ENCODE measurements around the gene FGFR2.

The FGFR2 gene

DNA sequence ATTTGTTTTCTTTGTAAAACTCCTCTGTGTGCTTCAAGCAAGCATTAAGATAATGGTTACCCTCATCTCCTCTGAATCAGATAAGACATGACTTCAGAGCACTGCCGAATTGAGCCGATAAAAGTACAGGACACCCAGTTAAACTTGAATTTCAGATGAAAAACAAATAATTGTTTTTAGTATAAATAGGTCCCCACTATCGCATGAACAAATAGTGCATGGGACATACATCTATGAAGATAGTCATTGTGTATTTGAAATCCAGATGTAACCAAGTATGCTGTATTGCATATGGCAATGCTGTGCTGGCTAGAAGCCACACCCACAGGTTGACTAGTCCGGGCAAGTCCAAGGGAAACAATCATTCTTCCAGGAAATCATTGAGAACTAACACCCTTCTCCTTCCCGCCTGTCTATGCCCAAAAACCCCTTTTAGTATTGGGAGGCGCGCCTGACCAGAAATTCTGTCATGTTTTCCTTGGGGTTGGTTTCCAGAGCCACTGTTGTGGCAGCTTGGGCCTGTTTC is 12.6 kb upstream of the FGFR2 start:
- DNase-seq (ENCODE audit: low read depth in 3 of 3, low spot score in 1 of 3): no peak

DNA sequence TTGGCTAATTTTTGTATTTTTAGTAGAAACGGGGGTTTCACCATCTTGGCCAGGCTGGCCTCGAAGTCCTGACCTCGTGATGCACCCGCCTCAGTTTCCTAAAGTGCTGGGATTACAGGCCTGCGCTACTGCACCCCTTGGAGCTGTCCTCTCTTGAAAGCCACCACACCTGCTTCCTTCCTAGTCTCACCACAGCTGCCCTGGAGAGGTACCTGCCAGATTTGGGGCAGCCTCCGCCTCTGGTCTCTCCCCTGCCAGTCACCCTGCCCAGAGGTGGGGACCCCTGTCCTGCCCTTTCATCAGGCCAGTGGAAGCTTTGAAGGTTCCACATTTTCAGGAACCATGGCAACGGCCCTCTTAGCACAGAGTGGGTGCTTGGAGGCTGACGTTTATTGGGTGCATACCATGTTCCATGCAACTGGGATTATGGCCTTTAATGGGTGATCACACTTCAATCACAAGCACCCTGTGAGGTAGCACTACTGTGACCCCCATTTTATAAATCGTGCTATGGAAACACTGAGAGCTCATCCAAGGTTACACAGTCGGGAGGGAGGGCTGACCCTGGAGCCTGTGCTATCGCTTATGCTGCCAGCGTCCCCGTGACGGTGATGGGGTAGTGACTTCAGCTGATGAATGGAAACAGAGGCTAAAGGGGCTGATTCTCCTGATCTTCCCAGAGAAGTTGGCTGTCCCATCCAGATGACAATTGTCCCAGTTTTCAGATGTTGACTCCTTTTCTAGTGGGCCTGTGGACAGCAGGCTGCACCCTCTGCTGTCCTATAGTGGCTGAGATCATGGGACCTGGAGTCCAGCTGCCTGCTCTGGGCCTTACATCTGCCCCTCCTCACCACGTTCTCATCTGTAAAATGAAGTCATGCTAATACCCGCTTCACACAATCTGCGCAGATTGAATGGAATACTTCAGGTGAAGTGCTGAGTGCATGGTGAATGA is 11.5 kb upstream of the FGFR2 start:
- DNase-seq (ENCODE audit: low read depth in 3 of 3, low spot score in 1 of 3): no peak

DNA sequence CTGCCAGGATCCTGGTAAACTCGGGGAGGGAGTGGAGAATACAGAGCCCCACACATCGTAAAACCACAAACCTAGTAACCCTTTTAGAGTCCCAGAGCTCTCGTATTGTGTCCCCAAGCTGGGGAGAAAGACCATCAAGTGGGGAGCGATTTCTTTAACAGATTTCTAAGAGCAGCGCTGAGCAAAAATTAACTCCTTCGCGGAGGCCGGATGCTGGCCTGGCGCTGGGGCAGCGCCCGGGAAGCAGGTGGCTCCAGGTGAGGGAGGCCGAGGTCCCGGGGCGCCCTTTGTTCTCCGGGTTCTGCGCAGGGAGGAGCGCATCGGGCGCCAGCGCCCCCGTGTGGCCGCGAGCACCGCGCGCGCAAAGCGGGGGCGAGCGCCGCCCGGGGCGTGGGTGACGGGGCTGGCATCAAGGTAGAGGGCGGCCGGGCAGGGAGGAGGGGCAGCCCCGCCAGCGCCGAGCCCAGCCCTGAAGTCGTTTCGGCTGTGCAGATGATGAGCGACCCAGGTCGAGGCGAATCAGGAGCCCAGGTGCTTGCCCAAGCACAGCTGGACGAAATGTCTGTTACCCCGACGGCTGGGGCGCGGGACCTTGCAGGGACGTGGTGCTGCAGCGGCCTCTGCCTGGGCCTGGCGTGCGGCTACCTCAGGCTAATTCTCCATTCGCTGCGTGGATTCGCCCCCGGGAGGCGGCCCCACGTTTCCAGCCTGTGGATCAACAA is 10.4 kb upstream of the FGFR2 start:
- DNase-seq (ENCODE audit: low read depth in 3 of 3, low spot score in 1 of 3): peak in 1 of 3 donors; percentile 15

DNA sequence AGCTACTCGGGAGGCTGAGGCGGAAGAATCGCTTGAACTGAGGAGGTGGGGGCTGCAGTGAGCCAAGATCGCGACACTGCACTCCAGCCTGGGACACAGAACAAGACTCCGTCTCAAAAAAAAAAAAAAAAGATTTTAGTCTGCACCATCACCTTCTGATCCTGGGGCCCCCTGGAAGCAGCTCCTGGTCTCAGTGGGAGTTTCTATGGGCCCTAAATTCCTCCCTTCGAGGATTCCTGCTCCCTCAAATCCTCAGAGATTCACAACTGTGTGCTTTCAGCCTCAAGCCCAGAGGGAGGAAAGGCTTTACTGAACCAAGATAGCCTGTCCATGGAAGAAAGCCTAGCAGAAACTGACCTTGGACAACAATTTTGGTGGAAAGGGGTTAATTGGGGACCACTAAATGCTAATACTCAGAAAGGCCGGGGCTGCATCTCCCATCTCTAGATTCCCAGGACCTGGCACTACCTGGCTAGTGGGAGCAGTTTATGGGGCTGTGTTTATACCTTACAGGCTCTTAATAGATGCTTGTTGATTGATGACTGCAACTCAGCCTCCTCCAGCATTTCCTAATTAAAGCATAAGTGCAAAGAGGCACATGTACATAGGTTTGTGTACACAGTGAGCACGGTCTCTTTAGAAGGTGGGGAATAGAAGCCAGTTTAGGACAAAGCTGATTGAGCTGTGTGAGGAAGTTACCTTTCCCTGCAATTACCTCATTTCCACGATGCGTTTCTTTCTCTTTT is 9.2 kb upstream of the FGFR2 start:
- DNase-seq (ENCODE audit: low read depth in 3 of 3, low spot score in 1 of 3): no peak

DNA sequence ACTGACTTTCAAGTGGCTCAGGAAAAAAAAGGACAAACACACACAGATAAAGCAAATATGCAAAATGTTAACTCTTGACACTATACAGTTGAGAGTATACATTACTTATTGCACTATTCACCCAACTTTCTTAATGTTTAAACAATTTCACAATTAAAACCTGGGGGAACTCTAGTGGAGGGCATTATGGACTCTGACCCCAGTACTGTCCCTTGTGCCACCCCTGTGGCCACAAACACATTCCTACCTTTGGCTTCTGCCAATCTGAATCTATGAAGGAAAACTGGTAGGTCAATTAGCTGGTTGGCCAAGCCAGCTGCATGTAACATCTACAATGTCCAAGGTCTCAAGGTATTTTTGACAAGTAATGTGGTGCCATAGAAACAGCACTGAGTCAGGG is 7.5 kb upstream of the FGFR2 start:
- no peak for DNase-seq (ENCODE audit: low read depth in 3 of 3, low spot score in 1 of 3)

DNA sequence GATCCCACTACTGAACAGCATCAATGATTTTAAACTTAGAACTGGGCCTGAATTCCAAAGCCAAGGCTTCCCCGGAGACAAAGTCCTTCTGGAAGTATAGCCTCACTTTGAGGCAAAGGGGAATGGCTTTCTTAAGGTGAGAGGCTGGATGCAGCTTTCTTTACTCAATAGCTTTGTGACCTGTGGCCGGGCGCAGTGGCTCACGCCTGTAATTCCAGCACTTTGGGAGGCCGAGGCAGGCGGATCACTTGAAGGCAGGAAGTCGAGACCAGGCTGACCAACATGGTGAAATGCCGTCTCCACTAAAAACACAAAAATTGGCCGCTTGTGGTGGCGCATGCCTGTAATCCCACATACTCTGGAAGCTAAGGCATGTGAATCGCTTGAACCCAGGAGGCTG is 3.2 kb upstream of the FGFR2 start:
- no peak for DNase-seq (ENCODE audit: low read depth in 3 of 3, low spot score in 1 of 3)

DNA sequence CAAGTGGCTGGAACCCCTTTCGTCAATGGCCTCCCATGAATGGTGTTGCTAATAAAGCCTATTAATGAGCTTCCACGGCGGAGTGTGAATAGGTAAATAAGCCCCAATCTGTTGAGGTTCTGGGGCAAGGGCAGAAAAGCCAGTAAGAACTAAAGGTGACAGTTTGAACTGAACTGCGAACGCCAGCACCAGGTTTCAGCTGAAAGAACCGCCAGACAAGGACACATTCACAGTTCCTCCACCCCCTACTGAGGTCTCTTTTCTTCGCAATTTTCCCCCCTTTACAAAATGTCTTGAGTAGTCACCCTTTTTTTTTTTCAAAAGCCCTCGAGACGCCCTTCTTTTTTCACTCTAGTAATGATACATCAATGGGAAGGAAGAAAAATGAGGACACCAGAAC is 2.4 kb upstream of the FGFR2 start:
- no peak for DNase-seq (ENCODE audit: low read depth in 3 of 3, low spot score in 1 of 3)

DNA sequence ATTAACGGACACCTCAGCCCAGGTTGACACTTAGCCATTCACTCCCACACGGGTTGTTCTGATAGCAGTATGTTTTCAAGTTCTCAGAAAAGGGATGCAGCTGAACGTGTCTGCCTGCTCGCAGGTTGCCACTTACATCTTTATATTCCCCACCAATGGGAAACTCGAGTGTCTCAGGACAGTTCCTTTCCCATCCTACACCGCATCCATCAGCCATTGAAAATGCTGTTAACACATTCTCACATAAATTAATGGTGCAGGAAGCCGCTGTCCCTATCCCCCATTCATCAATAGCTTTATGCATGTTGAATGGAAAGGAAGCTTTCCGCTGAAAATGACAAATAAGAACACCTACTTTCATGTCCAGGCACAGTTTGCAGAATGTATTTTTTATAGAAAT is 1.7 kb upstream of the FGFR2 start:
- no peak for DNase-seq (ENCODE audit: low read depth in 3 of 3, low spot score in 1 of 3)

DNA sequence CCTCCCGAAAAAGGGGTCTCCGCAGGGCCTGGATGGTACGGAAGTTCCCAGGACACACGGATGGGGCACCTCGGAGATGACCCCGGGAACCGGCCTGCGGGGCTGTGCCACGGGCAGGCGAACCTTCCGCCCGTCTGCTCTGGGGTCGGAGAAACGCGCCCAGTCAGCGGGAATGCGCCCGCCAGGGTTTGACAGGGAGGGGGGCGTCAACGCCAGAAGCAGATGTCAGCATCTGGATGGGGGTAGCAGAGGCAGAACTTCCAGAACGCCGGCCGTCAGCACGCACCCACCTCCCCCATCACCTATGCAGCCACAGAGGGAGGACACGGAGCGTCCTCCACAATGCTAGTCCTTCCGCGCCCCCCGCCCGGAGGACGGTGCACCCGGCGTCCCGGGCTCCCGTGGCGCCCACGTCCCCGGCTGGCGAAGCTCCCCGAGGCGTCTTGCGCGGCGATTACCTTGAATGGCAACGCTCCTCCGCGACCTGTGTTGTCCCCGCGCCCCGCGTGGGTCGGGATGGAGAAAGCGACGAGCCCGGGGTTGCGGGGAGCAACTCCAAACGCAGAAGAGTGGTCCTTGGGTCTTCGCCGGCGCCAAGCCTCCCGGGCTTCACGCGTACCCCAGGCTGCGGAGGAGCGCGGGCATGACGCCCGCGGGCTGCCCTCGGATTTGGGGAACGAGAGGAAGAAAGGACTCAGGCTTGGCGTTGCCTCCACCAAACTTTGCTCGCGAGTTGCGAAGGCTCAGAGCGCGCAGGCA is 561 bp downstream of the FGFR2 start:
- DNase-seq (ENCODE audit: low read depth in 3 of 3, low spot score in 1 of 3): no peak

DNA sequence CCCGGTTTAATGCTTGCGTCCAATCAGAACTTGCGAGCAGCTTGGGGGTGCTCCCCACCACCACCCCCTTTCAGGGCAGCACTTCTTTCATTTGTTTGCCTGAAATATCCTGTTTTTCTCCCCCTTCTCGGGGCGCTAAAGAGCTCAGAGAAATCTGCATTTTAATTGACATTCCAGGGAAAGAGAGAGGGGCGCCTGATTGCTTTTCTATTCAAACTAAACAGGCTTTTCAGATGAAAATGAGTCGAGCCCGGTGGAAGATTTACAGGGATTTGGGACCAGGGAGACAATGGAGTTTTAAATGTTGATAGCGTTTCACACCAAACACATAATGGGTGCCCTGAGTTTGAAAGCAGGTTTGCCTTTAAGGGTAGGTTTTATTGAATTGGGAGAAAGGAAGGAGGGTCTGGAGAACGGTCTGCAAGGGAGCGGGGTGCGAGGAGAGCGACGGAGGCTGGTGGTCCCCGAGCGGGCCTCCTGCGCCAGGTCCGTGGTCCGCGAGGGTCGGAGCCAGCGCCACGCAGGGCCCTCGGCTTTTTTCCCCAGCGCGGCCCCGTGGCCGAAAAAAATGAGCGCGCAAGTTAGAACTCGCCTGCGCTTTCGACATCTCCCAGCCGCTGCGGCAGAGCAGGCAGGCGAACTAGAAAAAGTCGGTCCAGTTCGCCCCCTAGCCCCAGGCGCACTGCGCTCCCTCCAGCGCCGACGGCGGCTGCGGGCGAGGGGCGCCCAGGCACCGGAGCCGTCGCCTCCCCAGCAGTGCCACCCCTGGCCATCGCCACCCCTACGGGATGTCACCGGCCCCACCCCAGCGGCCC is 1.3 kb downstream of the FGFR2 start:
- DNase-seq (ENCODE audit: low read depth in 3 of 3, low spot score in 1 of 3): no peak

DNA sequence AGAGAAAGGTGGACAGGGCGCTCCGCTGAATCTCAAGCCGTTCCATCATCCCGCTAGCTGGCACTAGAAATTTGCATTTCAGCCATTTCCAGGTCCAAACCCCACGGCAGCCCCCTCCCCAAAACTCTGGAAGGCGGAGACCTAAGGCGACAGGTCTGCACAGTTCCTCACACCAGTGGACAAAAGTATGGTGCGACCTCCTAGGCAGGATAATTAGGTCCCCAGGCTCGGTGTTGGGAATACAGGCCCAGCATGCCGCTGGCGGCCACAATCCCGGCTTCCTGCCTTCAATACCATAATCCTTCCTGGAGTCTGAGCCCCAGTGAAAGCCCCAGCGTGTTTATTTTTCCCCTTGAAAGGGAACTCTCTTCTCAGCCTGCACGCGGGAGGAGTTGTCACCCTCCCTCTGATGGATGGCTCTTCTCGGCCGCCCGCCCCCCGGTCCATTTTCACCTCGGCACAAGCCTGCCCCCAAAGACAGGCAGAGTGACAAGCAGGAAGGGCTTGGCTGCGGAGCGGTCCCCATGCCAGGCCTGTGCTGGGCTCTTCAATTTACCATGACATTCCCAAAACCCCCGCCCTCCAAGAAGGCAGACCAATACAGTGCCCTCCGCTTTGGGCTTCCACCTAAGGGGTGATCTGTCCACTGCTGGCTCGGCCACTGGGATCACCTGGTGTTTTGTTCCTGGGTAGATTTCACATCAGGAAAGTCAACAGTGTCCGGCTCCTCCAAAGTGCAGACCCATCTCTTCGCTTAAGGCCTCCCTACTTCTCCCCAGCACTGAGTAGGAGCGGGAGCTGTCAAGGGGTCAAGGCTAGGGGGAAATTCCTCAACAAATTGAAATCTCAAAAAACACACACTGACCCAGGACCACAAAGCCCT is 2.2 kb downstream of the FGFR2 start:
- no peak for DNase-seq (ENCODE audit: low read depth in 3 of 3, low spot score in 1 of 3)

DNA sequence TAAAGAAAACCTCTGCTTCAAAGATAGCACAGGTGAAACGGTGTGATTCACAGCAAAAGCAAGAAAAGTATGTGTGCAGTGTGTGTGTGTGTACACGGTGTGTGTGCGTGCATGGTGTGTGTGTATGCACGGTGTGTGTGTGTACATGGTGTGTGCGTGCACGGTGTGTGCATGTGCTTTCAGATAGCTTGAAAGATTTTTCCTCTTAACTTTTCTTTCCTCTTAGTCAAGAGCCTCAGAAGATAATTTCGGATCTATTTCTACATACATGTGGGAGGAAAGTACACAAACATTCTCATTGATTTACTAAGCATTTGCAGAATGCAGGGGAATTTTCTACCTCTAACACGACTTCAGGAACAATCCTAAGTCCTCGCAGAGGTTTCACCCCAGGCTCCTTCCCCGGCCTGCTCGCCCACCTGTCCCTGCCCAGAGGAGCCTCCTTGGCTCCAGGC is 2.9 kb downstream of the FGFR2 start:
- no peak for DNase-seq (ENCODE audit: low read depth in 3 of 3, low spot score in 1 of 3)

DNA sequence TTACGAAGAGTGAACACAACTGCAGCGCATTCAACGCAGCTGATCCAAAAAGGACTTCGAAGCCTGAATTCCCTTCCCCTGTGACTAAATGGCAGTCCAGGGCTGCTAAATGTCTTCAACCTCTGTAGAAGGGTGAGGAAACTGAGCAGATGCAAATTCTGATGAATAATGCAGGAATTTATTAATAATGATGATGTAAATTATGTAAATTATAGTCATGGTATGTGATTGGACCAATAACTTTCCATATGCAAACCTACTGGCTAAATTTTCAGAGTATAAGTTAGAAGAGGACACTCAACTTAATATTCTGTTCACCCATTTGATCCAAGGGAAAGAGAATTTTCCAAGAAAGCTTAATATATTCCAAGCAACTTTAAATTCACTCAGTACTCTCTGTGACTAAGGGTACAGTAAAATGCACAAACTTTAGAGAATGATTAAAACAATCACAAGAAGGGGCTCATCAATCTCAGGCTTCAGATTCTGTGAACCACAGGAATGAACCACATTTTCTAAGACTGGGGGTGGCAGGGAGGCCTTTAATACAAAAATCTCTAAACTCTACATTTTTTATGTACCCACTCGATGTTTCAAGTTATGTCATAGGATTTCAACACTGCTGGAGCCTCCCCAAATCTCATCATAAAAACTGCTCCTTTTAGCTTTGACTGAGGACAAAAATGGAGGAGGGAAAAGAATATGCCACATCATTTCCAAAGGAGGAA is 3.5 kb downstream of the FGFR2 start:
- no peak for DNase-seq (ENCODE audit: low read depth in 3 of 3, low spot score in 1 of 3)

DNA sequence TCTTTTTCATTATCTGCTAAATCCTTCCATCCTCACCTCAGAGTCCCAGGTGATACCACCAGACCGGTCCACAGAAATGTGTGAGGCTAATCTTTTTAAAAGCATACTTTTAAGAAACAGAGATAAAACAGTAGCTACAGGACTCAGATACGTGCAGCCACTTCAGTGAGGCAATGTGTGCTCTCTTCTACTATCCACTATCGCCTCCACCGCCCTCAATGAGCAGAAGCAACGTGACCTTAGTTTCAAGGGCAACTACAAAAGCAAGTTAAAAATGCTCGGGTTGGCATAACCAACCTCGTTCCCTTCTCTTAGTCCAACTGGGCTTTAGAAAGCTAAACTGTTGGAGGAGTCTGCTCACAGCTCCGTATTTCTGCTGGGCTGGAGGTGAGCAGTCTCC is 4.2 kb downstream of the FGFR2 start:
- no peak for DNase-seq (ENCODE audit: low read depth in 3 of 3, low spot score in 1 of 3)

DNA sequence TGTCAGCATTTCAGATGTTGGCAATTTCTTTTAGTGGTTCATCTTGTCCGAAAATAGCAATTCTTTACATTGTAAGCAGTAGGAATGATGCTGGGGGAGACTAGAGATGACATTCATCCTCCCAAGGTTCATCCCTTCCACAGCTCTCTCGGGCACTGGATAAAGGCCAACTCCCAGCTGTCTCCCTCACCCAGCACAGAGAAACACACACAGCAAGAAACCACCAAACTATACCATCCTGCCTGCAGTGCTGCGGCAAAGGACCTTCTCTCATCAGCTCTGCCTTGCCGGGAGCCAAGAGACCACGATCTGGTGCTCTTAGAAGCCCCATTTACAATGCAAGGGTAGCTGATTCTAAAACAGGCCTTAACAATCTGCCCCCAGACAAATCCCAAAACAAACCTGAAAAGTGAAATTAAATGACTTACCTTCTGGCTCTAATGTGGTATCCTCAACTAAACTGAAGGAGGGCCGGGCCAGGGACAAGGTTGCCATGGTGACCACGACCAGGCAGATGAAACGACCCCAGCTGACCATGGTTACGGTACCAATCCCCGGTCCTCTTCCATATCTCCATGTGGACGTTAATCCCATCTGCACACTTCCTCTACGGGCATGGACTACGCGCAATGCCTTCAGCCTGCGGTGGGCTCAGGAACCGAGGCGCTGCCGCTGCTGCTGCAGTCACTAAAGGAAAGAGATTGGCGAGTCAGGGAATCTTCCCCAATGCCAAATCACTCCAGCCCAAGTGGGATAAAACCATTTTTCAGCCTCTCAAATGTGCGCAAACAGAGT is 4.8 kb downstream of the FGFR2 start:
- DNase-seq (ENCODE audit: low read depth in 3 of 3, low spot score in 1 of 3): no peak

DNA sequence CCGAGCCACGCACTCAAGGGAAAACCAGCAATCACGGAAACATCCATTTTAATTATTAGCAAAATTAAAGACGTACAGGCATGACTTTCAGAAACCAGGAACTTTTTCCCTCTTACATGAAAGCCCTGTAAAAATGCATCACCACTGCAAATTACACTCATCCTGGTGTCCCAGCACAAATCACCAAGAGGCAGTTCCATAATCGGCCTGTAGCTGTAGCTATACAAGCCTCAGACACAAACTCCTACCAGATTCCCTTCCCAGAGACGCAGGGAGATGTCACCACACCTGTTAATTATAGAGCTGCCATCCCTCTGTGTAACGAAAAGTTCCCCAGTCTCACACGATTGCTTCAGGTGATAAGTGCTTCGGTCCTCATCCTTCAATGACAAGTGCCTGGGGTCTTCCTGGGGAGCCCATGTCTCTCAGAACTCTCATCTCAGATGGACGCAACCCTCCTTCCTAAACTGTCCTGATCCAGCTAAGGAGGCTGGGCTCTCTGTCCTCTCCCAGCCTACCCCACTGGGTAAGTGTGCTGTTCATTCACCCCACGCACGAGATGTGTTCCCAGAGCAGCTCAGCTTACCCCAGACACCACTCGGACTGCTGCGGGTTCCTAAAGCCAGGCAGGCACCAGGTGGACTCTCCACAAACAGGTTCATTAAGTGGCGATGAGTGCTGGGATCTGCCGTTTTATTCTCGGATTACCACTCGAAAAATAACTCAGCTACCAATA is 5.9 kb downstream of the FGFR2 start:
- no peak for DNase-seq (ENCODE audit: low read depth in 3 of 3, low spot score in 1 of 3)

DNA sequence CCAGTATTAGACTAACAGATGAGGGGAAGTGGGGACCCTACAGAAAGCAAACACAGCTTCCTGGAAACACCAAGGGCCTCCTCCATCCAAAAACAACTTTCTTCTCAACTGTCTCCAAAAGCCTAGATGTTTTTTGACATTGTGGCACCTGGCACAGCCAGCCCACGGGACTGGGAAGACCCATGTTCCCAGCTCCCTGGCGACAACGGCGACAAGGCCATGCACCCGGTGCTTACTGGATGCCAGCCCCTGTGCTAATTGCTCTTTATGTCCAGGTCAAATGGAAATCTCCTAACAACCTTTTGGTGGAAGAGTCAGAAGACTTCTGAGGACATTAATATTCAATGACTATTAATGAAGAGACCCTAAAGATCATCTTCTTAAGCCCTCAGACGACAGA is 7.1 kb downstream of the FGFR2 start:
- no peak for DNase-seq (ENCODE audit: low read depth in 3 of 3, low spot score in 1 of 3)
